Psoas muscle (tissue), 8 donors: ENCODE results near the gene IL1R1. TPM values are rescaled to one million over a fixed set of nuclear protein-coding genes. Genes with fewer than 3 reads are reported as not detected.

Experiments
- ATAC-seq, 4 donors: fragments of 200-7000 bp; cut with Tn5 transposase; one replicate each; pipeline ENCODE4 v1.9.1; 2020; ENCODE audit warnings: moderate library complexity in 3 of 4, mild to moderate bottlenecking in 2 of 4
- DNase-seq, 2 donors: peaks; one replicate each; pipeline ENCODE4 v3.0.0-alpha.2; 2020
- H3K27ac ChIP-seq: fragments of 200-600 bp; one replicate; pipeline ENCODE4 v1.8.0; 2022
- H3K27me3 ChIP-seq, 3 donors: fragments of 200-600 bp in 1 of 3; one replicate each; pipeline versions ENCODE4 v1.6.1 to v1.8.0; 2013 to 2022; ENCODE audit warnings: low read length in 2 of 3, mild to moderate bottlenecking in 2 of 3, moderate library complexity in 1 of 3; ENCODE audit not compliant: insufficient read depth in 3 of 3
- H3K36me3 ChIP-seq, 2 donors: fragments of 200-600 bp in 1 of 2; one replicate each; pipeline versions ENCODE4 v1.6.1 to v1.8.0; 2013 to 2022; ENCODE audit warnings: low read depth in 1 of 2, mild to moderate bottlenecking in 1 of 2, moderate library complexity in 1 of 2; ENCODE audit not compliant: insufficient read depth in 1 of 2
- H3K4me1 ChIP-seq: fragments of 200-600 bp; one replicate; pipeline ENCODE4 v1.8.0; 2022
- H3K4me3 ChIP-seq: fragments of 200-600 bp; one replicate; pipeline ENCODE4 v1.8.0; 2022; ENCODE audit warnings: mild to moderate bottlenecking
- H3K9me3 ChIP-seq: fragments of 200-600 bp; one replicate; pipeline ENCODE4 v1.8.0; 2022
- CTCF ChIP-seq: fragments of 200-600 bp; IDR thresholded peaks from one replicate; pipeline ENCODE4 v1.8.0; 2022; ENCODE audit warnings: antibody characterized with exemption
- WGBS, 3 donors: extraction: QIAGEN DNeasy Blood & Tissue Kit; methylation state at CpG; one replicate each; pipeline versions ENCODE4 v1.1.6 to v1.1.7; 2013; 5-methylcytosine and 5-hydroxymethylcytosine counted together
- intact Hi-C, 2 donors: fragments of 100-400 bp; cut with DNase I; formaldehyde crosslinking; loops; one replicate each; pipeline versions ENCODE4 v1.11.0 to v1.14.2; 2022
- polyA plus RNA-seq, 3 donors: library from polyadenylated mRNA; stranded (reverse); fragments of 200-250 nt; gene quantifications; one replicate each; pipeline ENCODE4 v1.2.3, GENCODE V29; 2013
- total RNA-seq, 4 donors: library from RNA; stranded (reverse); fragmentation: NEBNext Ultra II Directional in 2 of 4; extraction: Animal tissue kit (Norgen Biotek cat#: 25700) in 2 of 4; gene quantifications; one replicate each; pipeline versions ENCODE4 v1.2.1 to v1.2.4, GENCODE V29; 2021 to 2023
- donor health status: healthy with polysubstance abuse.
- donor health status: DM: no; HTN: no; CAD: no; lungs with moderate emphysema.
- donor health status: Bipolar disorder and iron deficiency.
- donor health status: healthy.
- donor health status: DM: yes; HTN: yes; CAD: no.
- donor health status: DM: no; HTN: no; CAD: no.
- donor health status: DM: no; HTN: no; CAD: no.
- donor health status: DM: yes; HTN: yes; CAD: no.

IL1R1 gene
- total and polyA plus RNA-seq, 7 donors = 10.4 to 39.8 (median 15.9) TPM

GRCh38 chr2:102190430-102191107 lies 48.0 kb downstream of the IL1R1 start:
- ATAC-seq (no peak), DNase-seq (no peak)
- Histone ChIP-seq H3K27me3 (no peaks in the 10 kb centered on the region), H3K4me1 (no peaks in the 10 kb centered on the region), H3K36me3 (no peaks in the 10 kb centered on the region), H3K4me3 (no peak overlapping the region), H3K27ac (no peak overlapping the region), H3K9me3 (no peaks in the 10 kb centered on the region)
- intact Hi-C loops = no loop called here
- 89 to 91% (median 90%) methylated on average over 10 of the region's 10 CpGs for WGBS, 3 donors
- TF ChIP-seq CTCF = no peak

GRCh38 chr2:102191501-102191900 lies 49.0 kb downstream of the IL1R1 start:
- 95 to 96% (median 96%) methylated on average over 1 of the region's 1 CpG for WGBS, 3 donors

GRCh38 chr2:102193074-102193473 lies 50.5 kb downstream of the IL1R1 start:
- 88 to 95% (median 93%) methylated on average over 1 of the region's 1 CpG for WGBS, 3 donors
- ATAC-seq = no peak
- no peak for TF ChIP-seq CTCF

More at GRCh38 chr2:102191501-102191900, 49.0 kb downstream of the IL1R1 start:
- H3K4me1 ChIP-seq = no peaks in the 10 kb centered on the region
- intact Hi-C loops = no loop called here
- no peak overlapping the region for H3K27ac ChIP-seq
- no peak for TF ChIP-seq CTCF
- H3K4me3 ChIP-seq = no peak overlapping the region
- no peaks in the 10 kb centered on the region for H3K36me3 ChIP-seq
- no peak for DNase-seq
- no peak for ATAC-seq
- H3K9me3 ChIP-seq = no peaks in the 10 kb centered on the region
- no peaks in the 10 kb centered on the region for H3K27me3 ChIP-seq

GRCh38 chr2:102194609-102195268 lies 52.2 kb downstream of the IL1R1 start:
- no peaks in the 10 kb centered on the region for H3K4me1 ChIP-seq
- no peak overlapping the region for H3K4me3 ChIP-seq
- DNase-seq = no peak
- intact Hi-C loops = no loop called here
- 58 to 82% (median 72%) methylated on average over 5 of the region's 5 CpGs for WGBS, 3 donors
- ATAC-seq = no peak
- no peak overlapping the region for H3K27ac ChIP-seq
- no peak for TF ChIP-seq CTCF
- H3K9me3 ChIP-seq = no peaks in the 10 kb centered on the region
- peaks cover 0 to 3% (median 0%) of the 10 kb centered on the region in 3 donors for H3K27me3 ChIP-seq
- H3K36me3 ChIP-seq = no peaks in the 10 kb centered on the region

More at GRCh38 chr2:102193074-102193473, 50.5 kb downstream of the IL1R1 start:
- H3K4me1 ChIP-seq = no peaks in the 10 kb centered on the region
- no peaks in the 10 kb centered on the region for H3K36me3 ChIP-seq
- H3K27me3 ChIP-seq = no peaks in the 10 kb centered on the region
- no peak overlapping the region for H3K4me3 ChIP-seq
- intact Hi-C loops = loop anchor here in 1 of 2 donors (1.0 kb wide), 1 partner anchor 172 kb away; no protein-coding TSS in a partner anchor
- DNase-seq = no peak
- no peak overlapping the region for H3K27ac ChIP-seq
- no peaks in the 10 kb centered on the region for H3K9me3 ChIP-seq
